ENCODE measurements around the gene HK2. TPM values are rescaled to one million over a fixed set of nuclear protein-coding genes. Genes with fewer than 3 reads are reported as not detected.

The HK2 gene
- total RNA-seq, 1 experiment from 2014 or later = 45.6 TPM

DNA sequence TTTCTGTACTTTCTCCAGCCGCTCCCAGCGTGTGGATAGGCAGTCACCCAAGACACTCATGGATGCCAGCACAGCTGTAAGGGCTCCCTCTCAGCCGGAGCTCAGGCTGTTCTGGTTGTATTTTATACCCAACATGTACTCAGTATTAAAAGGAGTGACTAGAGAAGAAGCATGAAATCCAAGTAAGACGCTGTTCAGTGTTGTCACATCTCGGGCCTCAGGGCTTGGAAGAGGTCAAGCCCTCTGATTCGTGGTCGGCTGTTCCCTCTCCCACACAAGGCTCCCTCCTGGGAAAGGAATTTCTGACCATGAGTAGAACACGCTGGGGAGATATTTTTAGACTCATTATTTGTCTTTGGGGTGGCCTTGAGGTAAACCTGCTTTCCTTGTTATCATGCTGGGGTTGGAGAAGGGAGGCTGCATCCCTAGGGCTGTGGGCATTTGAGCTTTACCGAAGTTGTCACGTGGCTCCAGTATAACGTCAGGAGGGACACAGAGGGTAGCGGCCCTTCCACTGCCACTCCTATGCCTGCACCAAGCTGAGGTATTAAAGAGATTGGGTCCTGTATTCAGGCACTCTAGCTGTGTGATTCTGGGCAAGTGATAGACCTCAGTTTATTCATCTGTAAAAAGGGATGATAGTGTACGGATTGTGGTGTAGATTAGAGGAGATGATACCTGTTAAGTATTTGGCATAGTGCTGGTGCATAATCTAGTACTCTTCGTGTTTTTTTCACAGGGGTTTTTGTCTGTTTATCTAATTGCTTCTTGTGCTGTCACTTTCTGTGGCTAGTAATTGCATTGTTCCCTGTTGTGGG is 34.1 kb downstream of the HK2 start:
- peak; percentile 90 for DNase-seq (ENCODE audit: low read depth)
- in situ Hi-C loops (cut with HindIII; ENCODE audit: low pct_unique_long_range_greater_than_20kb, low sequenced_read_pairs) = no loop called here

- DNase-seq (ENCODE audit: low read depth) = no peak
- in situ Hi-C loops (cut with HindIII; ENCODE audit: low pct_unique_long_range_greater_than_20kb, low sequenced_read_pairs) = no loop called here
These were observed 35.6 kb downstream of the HK2 start for GRCh38 chr2:74869517-74869916.

- in situ Hi-C loops (cut with HindIII; ENCODE audit: low pct_unique_long_range_greater_than_20kb, low sequenced_read_pairs) = no loop called here
- no peak for DNase-seq (ENCODE audit: low read depth)
These were observed 37.0 kb downstream of the HK2 start for GRCh38 chr2:74870951-74871350.

DNA sequence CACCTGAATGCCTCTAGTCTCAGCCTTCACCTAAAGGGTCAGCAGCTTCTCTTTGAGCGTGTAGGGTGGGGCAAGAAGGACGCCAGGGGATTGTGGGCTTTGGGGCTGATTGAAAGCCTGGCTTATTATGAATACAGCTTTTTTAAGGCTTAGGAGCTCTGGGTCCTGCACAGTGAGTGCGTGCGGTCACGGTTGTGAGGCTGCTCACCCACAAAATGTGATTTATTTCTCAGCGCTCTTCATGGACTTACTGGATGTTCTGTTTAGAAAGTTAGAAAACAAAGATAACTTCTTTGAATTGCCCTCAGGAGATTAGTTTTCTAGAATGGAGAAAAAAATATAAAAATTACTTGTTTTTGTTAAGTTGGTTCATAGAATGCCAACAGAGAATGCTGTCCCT is 37.5 kb downstream of the HK2 start:
- in situ Hi-C loops (cut with HindIII; ENCODE audit: low pct_unique_long_range_greater_than_20kb, low sequenced_read_pairs) = no loop called here
- DNase-seq (ENCODE audit: low read depth) = no peak

- in situ Hi-C loops (cut with HindIII; ENCODE audit: low pct_unique_long_range_greater_than_20kb, low sequenced_read_pairs) = no loop called here
- no peak for DNase-seq (ENCODE audit: low read depth)
These were observed 38.5 kb downstream of the HK2 start for GRCh38 chr2:74872389-74872836.

DNA sequence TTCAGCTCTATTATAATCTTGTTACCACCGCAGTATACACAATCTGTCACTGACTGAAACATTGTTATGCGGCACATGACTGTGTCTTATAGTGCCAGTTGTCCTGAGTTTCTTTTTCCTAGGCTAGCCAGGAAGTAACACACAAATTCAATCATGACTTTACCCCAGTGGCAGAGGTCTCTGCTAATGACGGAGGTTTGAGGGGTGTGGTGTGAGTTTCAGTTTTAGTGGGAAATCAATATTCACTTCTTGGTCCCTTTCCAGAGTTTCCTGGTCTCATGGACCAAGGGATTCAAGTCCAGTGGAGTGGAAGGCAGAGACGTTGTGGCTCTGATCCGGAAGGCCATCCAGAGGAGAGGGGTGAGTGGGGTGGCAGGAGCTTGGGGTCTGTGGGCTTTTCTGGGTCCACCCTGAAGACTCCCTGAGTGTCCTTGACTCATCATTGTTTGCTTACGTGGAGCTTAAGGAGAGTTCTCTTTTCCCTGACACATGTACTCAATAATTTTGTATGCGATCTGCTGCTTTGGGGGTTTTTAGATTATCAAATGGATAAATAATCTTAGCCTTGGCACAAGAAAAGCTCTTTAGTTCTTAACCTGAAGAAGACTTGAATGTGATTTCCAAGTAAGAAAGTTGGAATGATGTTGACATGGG is 39.2 kb downstream of the HK2 start:
- in situ Hi-C loops (cut with HindIII; ENCODE audit: low pct_unique_long_range_greater_than_20kb, low sequenced_read_pairs) = no loop called here
- DNase-seq (ENCODE audit: low read depth) = no peak

DNA sequence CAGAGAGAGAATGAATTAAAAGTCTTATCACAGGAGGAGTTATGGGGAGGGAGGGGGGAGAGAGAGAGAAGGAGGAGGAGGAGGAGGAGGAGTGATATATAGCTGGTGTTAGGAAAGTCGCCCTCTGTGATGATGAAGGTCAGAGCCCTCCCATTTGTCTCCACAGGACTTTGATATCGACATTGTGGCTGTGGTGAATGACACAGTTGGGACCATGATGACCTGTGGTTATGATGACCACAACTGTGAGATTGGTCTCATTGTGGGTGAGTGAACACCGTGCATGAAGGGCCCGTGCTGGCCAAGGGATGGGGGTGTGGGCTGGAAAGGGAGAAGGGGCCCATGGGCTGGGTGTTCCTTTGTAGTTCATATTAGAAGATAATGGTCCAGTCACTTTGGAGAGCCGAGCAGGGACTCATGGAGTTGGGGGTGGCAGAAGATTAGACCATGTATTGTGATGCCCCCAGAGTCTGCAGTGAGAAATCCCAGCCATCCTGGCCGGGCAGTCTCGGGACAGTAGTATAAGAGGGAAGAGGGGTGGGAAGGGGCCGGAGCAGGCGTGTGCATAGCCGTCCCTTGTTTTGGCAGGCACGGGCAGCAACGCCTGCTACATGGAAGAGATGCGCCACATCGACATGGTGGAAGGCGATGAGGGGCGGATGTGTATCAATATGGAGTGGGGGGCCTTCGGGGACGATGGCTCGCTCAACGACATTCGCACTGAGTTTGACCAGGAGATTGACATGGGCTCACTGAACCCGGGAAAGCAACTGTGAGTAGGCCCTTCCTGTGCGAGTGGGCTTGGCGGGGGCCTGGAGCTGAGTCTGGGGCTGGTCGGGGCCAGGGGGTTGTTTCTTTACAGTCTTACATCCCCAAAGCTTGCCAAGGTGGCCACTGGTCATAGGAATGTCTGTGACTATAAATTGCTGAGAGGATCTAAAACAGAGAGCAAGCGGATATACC is 40.0 kb downstream of the HK2 start:
- no peak for DNase-seq (ENCODE audit: low read depth)
- in situ Hi-C loops (cut with HindIII; ENCODE audit: low pct_unique_long_range_greater_than_20kb, low sequenced_read_pairs) = no loop called here

DNA sequence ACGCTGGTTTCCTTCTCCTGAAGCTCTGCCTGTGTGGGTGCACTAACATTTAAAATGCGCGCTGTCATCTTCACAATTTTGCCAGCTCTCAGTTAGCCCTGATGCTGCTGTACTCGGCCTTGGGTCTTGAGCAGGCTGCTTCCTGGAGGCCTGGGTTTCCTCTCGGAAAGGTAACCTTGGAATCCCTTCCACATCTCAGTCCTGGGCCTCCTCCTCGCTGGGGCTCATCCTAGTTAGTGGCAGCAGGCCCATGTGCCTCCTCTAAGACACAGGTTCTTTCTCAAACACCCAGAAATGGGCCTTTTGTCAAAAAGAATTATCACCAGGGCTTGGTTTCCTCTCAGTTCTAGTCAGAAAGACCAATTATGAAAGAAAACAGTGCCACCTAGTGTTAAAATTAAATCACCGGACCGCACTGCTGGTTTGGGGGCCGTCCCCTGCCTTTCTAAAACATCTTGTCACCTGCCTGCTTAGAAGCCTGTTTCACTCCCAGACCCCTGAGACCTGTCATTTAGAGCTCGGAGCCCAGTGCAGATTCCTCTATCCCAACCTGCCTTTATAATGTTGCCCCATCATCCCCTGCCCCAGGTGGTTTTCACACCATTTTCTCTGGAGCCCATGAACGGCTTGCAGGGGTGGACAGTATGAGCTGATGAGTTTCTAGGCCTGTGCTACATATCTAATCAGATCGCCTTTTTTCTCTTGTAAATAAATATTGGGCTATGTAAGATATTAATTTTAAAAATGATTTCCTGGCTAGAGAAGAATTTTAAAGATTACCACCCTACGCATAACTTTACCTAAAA is 42.4 kb downstream of the HK2 start:
- in situ Hi-C loops (cut with HindIII; ENCODE audit: low pct_unique_long_range_greater_than_20kb, low sequenced_read_pairs) = no loop called here
- DNase-seq (ENCODE audit: low read depth) = peak; percentile 69

DNA sequence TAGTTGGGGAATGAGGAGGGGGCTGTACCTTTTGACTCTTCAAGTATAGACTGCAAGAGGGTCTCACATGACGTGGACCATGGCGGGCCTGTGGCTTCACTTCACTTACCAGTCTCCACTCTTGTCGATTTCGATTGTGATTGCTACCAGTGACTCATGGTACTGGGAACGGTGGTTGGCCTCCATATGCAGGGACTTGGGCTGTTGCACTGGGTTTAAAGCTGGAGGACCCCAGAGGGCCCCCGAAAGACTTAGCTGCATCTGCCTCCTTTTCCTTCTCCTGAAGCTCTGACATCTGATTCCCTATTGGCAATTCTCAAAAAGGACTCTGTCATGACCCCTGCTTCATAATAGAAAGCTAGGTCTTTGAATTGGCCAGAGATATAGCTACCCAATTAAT is 43.4 kb downstream of the HK2 start:
- in situ Hi-C loops (cut with HindIII; ENCODE audit: low pct_unique_long_range_greater_than_20kb, low sequenced_read_pairs) = no loop called here
- no peak for DNase-seq (ENCODE audit: low read depth)

GRCh38 chr2:74877781-74878433 is 44.0 kb downstream of the HK2 start:
- in situ Hi-C loops (cut with HindIII; ENCODE audit: low pct_unique_long_range_greater_than_20kb, low sequenced_read_pairs) = no loop called here

GRCh38 chr2:74878551-74878950 is 44.6 kb downstream of the HK2 start:
- no peak for DNase-seq (ENCODE audit: low read depth)
- in situ Hi-C loops (cut with HindIII; ENCODE audit: low pct_unique_long_range_greater_than_20kb, low sequenced_read_pairs) = no loop called here

More at GRCh38 chr2:74877781-74878433, 44.0 kb downstream of the HK2 start:
- no peak for DNase-seq (ENCODE audit: low read depth)

- in situ Hi-C loops (cut with HindIII; ENCODE audit: low pct_unique_long_range_greater_than_20kb, low sequenced_read_pairs) = no loop called here
- no peak for DNase-seq (ENCODE audit: low read depth)
These were observed 46.3 kb downstream of the HK2 start for GRCh38 chr2:74880054-74880728.

- in situ Hi-C loops (cut with HindIII; ENCODE audit: low pct_unique_long_range_greater_than_20kb, low sequenced_read_pairs) = no loop called here
- no peak for DNase-seq (ENCODE audit: low read depth)
These were observed 47.2 kb downstream of the HK2 start for GRCh38 chr2:74881176-74881575.

GRCh38 chr2:74881626-74882298 is 47.8 kb downstream of the HK2 start:
- in situ Hi-C loops (cut with HindIII; ENCODE audit: low pct_unique_long_range_greater_than_20kb, low sequenced_read_pairs) = no loop called here

DNA sequence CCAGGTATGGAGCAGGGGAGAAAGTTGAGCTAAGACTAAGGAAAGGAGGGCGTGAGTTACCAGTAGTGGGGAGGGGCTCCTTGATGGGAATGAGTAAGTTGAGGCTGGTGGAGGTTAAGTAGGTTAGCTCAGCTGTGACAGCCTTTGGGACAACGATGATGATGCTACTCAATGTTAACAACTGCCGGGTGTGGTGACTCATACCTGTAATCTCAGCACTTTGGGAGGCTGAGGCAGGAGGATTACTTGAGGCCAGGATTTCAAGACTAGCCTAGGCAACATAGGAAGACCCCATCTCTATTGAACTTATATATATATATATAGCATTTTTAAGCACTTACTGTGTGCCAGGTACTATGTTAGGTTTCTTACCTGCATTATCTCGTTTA is 48.4 kb downstream of the HK2 start:
- in situ Hi-C loops (cut with HindIII; ENCODE audit: low pct_unique_long_range_greater_than_20kb, low sequenced_read_pairs) = no loop called here
- DNase-seq (ENCODE audit: low read depth) = no peak

More at GRCh38 chr2:74881626-74882298, 47.8 kb downstream of the HK2 start:
- DNase-seq (ENCODE audit: low read depth) = no peak

DNA sequence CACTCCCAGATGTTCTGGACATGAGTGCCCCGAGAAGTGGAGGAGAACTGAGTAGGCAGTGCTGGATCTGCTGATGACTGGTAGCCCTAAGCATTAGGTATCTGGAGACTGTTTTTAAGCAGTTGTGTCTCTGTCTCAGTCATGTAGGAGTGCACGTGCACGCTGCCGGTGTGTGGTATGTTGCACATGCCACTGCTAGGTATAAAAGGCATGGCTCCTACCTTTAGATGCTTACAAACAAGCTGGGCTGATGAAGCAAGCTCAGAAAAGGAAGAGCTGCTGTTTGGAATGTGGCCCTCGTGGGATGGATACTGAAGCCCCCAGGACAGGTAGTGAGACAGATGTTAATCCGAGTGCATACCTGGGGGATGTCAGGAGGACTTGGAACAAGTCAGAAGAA is 49.1 kb downstream of the HK2 start:
- in situ Hi-C loops (cut with HindIII; ENCODE audit: low pct_unique_long_range_greater_than_20kb, low sequenced_read_pairs) = no loop called here
- DNase-seq (ENCODE audit: low read depth) = no peak
